Esophagus squamous epithelium (tissue), 4 donors: ENCODE measurements around the gene SCPEP1.

Source experiments
- CTCF ChIP-seq, 6 experiments: fragments of 450-650 bp in 4 of 6; fragments of 200-600 bp in 2 of 6; sonication (generic) in 2 of 6; IDR thresholded peaks; one replicate each; pipeline ENCODE4 v1.5.1; 2016 to 2019; ENCODE audit warnings: antibody characterized with exemption in 6 of 6, mild to moderate bottlenecking in 4 of 6, moderate library complexity in 4 of 6
- POLR2A ChIP-seq, 4 donors: fragments of 450-650 bp; IDR thresholded peaks; one replicate each; pipeline ENCODE4 v1.6.1; 2017; ENCODE audit warnings: antibody characterized with exemption in 4 of 4, mild to moderate bottlenecking in 4 of 4, moderate library complexity in 3 of 4

DNA sequence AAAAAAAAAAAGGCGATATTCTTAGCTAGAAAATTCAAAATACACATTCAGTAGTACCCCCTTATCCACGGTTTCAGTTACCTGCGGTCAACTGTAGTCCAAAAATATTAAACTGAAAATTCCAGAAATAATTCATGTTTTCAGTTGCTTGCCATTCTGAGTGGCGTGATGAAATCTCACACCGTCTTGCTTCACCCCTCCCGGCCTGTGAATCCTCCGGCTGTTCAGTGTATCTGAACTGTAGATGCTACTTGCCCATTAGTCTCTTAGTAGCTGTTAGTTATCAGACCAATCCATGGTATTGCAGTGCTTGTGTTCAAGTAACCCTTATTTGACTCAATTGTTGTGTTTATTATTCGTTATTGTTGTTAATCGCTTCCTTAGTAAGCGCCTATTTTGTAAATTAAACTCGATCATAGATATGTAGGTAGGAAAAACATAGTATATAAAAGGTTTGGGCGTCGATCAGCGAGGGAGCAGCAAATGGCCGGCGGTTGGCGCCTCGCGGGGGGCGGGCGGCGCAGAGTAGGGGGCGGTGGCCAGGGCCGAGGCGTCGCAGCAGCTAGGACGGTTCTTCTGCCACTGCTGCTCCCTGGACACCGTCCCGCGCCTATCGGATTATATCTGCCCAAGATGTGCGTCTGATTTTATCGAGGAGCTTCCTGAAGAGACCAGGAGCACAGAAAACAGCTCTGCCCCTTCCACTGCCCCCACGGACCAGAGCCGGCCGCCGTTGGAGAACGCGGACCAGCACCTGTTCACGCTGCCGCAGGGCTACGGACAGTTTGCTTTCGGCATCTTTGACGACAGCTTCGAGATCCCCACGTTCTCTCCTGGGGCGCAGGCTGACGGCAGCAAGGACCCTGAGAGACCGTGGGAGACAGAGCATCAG is 67.3 kb downstream of the SCPEP1 start:
- TF ChIP-seq CTCF (IDR thresholded peaks at IDR 0.05) (no peak), POLR2A (IDR thresholded peaks at IDR 0.05) (no peak)
